Measurements from ENCODE around the gene KCTD5.

DNA sequence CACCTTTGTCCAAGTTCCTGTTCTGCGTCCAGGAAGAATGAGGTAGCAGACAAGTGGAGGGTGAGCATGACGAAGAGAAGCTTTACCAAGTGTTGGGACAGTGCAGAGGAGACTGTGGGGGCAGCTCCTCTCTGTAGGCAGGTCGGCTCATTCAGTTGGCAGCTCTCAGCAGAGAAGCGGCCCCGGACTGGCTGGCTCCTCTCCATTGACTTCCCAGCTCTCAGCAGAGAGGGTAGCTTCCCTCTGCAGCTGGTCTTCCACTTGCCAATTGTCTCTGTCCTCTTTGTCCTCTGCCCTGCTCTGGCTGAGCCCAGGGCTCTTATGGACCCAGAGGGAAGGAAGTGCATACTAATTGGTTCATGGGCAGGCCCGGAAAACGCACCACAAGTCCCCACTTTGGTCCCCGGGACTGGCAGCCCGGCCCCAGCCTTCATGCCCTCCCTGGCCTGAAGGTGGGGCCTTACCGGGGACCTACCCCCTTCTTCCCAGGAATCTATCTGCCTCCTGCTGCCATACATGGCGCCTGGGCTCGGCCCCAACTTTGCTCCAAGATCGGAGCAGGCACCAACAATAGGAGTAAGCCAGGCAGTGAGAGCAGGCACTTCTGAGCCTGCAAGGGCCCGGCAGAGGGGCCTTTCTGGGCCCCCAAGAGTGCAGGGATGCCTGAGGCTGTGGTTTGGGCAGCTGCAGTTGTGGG lies 10.1 kb downstream of the KCTD5 start:
- TF ChIP-seq, protein P1, sequence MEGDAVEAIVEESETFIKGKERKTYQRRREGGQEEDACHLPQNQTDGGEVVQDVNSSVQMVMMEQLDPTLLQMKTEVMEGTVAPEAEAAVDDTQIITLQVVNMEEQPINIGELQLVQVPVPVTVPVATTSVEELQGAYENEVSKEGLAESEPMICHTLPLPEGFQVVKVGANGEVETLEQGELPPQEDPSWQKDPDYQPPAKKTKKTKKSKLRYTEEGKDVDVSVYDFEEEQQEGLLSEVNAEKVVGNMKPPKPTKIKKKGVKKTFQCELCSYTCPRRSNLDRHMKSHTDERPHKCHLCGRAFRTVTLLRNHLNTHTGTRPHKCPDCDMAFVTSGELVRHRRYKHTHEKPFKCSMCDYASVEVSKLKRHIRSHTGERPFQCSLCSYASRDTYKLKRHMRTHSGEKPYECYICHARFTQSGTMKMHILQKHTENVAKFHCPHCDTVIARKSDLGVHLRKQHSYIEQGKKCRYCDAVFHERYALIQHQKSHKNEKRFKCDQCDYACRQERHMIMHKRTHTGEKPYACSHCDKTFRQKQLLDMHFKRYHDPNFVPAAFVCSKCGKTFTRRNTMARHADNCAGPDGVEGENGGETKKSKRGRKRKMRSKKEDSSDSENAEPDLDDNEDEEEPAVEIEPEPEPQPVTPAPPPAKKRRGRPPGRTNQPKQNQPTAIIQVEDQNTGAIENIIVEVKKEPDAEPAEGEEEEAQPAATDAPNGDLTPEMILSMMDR (IDR thresholded peaks at IDR 0.05 in 2 of 3, conservative IDR thresholded peaks at IDR 0.05 in 1 of 3; ENCODE audit: insufficient read depth in 2 of 3, low read depth in 1 of 3, low read length in 3 of 3): no peak
- TF ChIP-seq ZSCAN32 (CRISPR knock-in tag; IDR thresholded peaks at IDR 0.05) (no peak), CUX1 (CRISPR knock-in tag; IDR thresholded peaks at IDR 0.05) (no peak)
